GM19452 (cell line): ENCODE data around the gene USP9X.
"Not testable (repeated sequence)": the region's sequence is repeated elsewhere in the genome, so short reads cannot be mapped to it uniquely, and the experiment has no call there.

Experiments
- ATAC-seq: cut with Tn5 transposase; IDR thresholded peaks from one replicate; pipeline ENCODE4 v1.9.1; 2021; ENCODE audit not compliant: unreplicated experiment

Gene USP9X

GRCh38 chrX:41273638-41274037 is 188.4 kb downstream of the USP9X start:
- no peak for ATAC-seq

- no peak for ATAC-seq
These were observed 190.7 kb downstream of the USP9X start for GRCh38 chrX:41275661-41276609.

- no peak for ATAC-seq
These were observed 191.6 kb downstream of the USP9X start for GRCh38 chrX:41276661-41277506.

- not testable (repeated sequence) for ATAC-seq
These were observed 197.1 kb downstream of the USP9X start for GRCh38 chrX:41282307-41282706.

GRCh38 chrX:41285928-41286327 is 200.7 kb downstream of the USP9X start:
- ATAC-seq: not testable (repeated sequence)
